ENCODE measurements around the gene TRIM34. TPM values are rescaled to one million over a fixed set of nuclear protein-coding genes. Genes with fewer than 3 reads are reported as not detected.

Gene TRIM34
- total and polyA plus RNA-seq, 3 donors from 2014 or later: 6.5 to 7.6 (median 6.5) TPM

- Histone ChIP-seq H3K27ac (no peak overlapping the region), H3K4me3 (no peak overlapping the region), H3K4me1 (peaks cover 7% of the 10 kb centered on the region), H3K9me3 (no peaks in the 10 kb centered on the region), H3K27me3 (no peaks in the 10 kb centered on the region), H3K36me3 (ENCODE audit: low read depth, missing control alignments) (no peaks in the 10 kb centered on the region)
- intact Hi-C loops (cut with DNase I; ENCODE audit: low total_unique reads): no loop called here
- no peak for TF ChIP-seq POLR2A (IDR thresholded peaks at IDR 0.05)
- TF ChIP-seq, protein P1, sequence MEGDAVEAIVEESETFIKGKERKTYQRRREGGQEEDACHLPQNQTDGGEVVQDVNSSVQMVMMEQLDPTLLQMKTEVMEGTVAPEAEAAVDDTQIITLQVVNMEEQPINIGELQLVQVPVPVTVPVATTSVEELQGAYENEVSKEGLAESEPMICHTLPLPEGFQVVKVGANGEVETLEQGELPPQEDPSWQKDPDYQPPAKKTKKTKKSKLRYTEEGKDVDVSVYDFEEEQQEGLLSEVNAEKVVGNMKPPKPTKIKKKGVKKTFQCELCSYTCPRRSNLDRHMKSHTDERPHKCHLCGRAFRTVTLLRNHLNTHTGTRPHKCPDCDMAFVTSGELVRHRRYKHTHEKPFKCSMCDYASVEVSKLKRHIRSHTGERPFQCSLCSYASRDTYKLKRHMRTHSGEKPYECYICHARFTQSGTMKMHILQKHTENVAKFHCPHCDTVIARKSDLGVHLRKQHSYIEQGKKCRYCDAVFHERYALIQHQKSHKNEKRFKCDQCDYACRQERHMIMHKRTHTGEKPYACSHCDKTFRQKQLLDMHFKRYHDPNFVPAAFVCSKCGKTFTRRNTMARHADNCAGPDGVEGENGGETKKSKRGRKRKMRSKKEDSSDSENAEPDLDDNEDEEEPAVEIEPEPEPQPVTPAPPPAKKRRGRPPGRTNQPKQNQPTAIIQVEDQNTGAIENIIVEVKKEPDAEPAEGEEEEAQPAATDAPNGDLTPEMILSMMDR (IDR thresholded peaks at IDR 0.05): no peak
- WGBS, 2 donors: 71 to 82% methylated on average over 4 of the region's 4 CpGs
- no peak for DNase-seq
These were observed 40.3 kb downstream of the TRIM34 start for GRCh38 chr11:5665051-5665570.

DNA sequence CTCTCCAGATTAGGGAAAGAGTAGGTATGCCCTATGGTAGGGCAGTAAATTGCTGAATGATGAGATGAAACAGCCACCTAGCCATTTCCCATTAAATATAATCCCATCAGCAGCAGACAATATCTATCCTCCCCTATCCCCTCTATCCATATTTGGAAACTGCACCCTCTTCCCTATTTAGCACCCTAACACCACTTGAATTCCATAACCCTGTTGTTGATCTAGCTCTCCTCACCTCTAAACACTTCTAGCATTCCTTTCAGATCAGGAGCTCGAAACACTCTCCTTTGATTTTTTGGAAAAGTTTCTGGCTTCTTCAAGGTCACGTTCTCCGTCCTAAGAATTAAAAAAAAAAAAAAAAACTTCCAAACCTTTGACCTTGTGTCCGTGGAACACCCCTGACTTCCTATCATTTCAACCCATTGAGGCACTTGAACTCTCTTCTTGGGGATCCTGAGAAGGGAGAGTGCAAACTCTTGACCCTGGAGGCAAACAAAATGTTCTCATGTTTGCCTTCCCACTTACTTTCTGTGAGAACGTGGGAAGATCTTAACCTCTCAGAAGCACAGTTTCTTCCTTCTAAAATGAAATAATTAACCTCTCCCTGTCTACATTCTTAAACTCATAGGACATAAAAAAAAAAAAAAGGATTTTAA, 41.1 kb downstream of the TRIM34 start:
- no peak overlapping the region for H3K27ac ChIP-seq
- H3K4me1 ChIP-seq: peaks cover 7% of the 10 kb centered on the region
- H3K4me3 ChIP-seq: no peak overlapping the region
- intact Hi-C loops (cut with DNase I; ENCODE audit: low total_unique reads): no loop called here
- H3K27me3 ChIP-seq: no peaks in the 10 kb centered on the region
- WGBS, 2 donors: 31 to 33% methylated on average over 5 of the region's 5 CpGs
- no peaks in the 10 kb centered on the region for H3K36me3 ChIP-seq (ENCODE audit: low read depth, missing control alignments)
- no peak for DNase-seq
- TF ChIP-seq POLR2A (IDR thresholded peaks at IDR 0.05): no peak
- TF ChIP-seq, protein P1 (IDR thresholded peaks at IDR 0.05): no peak
- H3K9me3 ChIP-seq: no peaks in the 10 kb centered on the region

DNA sequence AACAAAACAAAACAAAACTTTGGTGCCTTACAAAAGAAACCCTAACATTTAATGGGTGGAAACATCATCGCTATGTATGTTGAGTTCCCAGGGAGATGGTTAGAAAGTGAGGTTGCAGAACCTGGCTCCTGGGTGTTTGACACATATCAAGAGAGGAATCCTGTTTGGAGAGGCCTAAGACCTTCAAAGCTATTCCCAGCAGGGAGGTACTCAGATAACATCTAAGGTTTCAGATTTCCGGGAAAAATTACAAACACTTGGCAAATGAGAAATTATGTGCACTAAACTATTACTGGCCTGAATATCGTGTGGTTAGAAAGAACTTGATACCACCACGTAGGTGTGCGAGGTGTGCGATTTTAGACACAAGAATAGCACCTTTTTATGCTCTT, 41.6 kb downstream of the TRIM34 start:
- no peaks in the 10 kb centered on the region for H3K9me3 ChIP-seq
- TF ChIP-seq, protein P1 (IDR thresholded peaks at IDR 0.05): no peak
- TF ChIP-seq POLR2A (IDR thresholded peaks at IDR 0.05): no peak
- no peak overlapping the region for H3K4me3 ChIP-seq
- H3K4me1 ChIP-seq: peaks cover 7% of the 10 kb centered on the region
- H3K36me3 ChIP-seq (ENCODE audit: low read depth, missing control alignments): no peaks in the 10 kb centered on the region
- no peak for DNase-seq
- no peaks in the 10 kb centered on the region for H3K27me3 ChIP-seq
- no peak overlapping the region for H3K27ac ChIP-seq
- WGBS, 2 donors: 71 to 79% methylated on average over 6 of the region's 6 CpGs
- intact Hi-C loops (cut with DNase I; ENCODE audit: low total_unique reads): no loop called here

GRCh38 chr11:5671831-5672230, 47.0 kb downstream of the TRIM34 start:
- H3K4me1 ChIP-seq: no peaks in the 10 kb centered on the region
- H3K4me3 ChIP-seq: no peak overlapping the region
- DNase-seq: no peak
- H3K9me3 ChIP-seq: no peaks in the 10 kb centered on the region
- no peak overlapping the region for H3K27ac ChIP-seq
- H3K36me3 ChIP-seq (ENCODE audit: low read depth, missing control alignments): no peaks in the 10 kb centered on the region
- TF ChIP-seq POLR2A (IDR thresholded peaks at IDR 0.05): no peak
- TF ChIP-seq, protein P1 (IDR thresholded peaks at IDR 0.05): no peak
- intact Hi-C loops (cut with DNase I; ENCODE audit: low total_unique reads): no loop called here
- H3K27me3 ChIP-seq: no peaks in the 10 kb centered on the region

GRCh38 chr11:5674391-5674790, 49.6 kb downstream of the TRIM34 start:
- 90 to 100% methylated on average over 4 of the region's 4 CpGs for WGBS, 2 donors
- H3K4me1 ChIP-seq: no peaks in the 10 kb centered on the region
- TF ChIP-seq POLR2A (IDR thresholded peaks at IDR 0.05): no peak
- TF ChIP-seq, protein P1 (IDR thresholded peaks at IDR 0.05): no peak
- intact Hi-C loops (cut with DNase I; ENCODE audit: low total_unique reads): no loop called here
- no peaks in the 10 kb centered on the region for H3K36me3 ChIP-seq (ENCODE audit: low read depth, missing control alignments)
- no peak overlapping the region for H3K4me3 ChIP-seq
- no peaks in the 10 kb centered on the region for H3K9me3 ChIP-seq
- no peaks in the 10 kb centered on the region for H3K27me3 ChIP-seq
- DNase-seq: no peak
- no peak overlapping the region for H3K27ac ChIP-seq

All from testis (tissue), 3 donors.